PFSK-1 (cell line): Measurements from ENCODE around the gene PHF24.

Source experiments
- FOXP2 ChIP-seq: optimal IDR thresholded peaks from 2 replicates; pipeline ENCODE3; 2011; ENCODE audit warnings: borderline replicate concordance, control low read depth, inconsistent platforms; ENCODE audit not compliant: insufficient read depth; ENCODE audit errors: extremely low read length, extremely low read depth
- POLR2AphosphoS5 ChIP-seq: IDR thresholded peaks from 2 replicates; pipeline ENCODE4 v1.6.1; 2012; ENCODE audit warnings: low read depth, mild to moderate bottlenecking, control low read depth, low read length, moderate library complexity
- SIN3A ChIP-seq: IDR thresholded peaks from 2 replicates; pipeline ENCODE4 v1.6.1; 2012; ENCODE audit warnings: mild to moderate bottlenecking, low read length, moderate library complexity, borderline replicate concordance; ENCODE audit not compliant: insufficient read depth
- TAF1 ChIP-seq: IDR thresholded peaks from 2 replicates; pipeline ENCODE4 v1.6.1; 2012; ENCODE audit warnings: low read length, control low read depth, borderline replicate concordance; ENCODE audit not compliant: insufficient read depth
- TF ChIP-seq, protein P1 (sequence below), 2 experiments: IDR thresholded peaks; 2 replicates each; pipeline versions ENCODE4 v1.6.1 to v1.8.0; 2011 to 2012; ENCODE audit warnings: low read depth in 2 of 2, low read length in 2 of 2, control low read depth in 1 of 2, inconsistent platforms in 1 of 2, mild to moderate bottlenecking in 1 of 2, moderate library complexity in 1 of 2; ENCODE audit not compliant: insufficient read depth in 1 of 2

The PHF24 gene

DNA sequence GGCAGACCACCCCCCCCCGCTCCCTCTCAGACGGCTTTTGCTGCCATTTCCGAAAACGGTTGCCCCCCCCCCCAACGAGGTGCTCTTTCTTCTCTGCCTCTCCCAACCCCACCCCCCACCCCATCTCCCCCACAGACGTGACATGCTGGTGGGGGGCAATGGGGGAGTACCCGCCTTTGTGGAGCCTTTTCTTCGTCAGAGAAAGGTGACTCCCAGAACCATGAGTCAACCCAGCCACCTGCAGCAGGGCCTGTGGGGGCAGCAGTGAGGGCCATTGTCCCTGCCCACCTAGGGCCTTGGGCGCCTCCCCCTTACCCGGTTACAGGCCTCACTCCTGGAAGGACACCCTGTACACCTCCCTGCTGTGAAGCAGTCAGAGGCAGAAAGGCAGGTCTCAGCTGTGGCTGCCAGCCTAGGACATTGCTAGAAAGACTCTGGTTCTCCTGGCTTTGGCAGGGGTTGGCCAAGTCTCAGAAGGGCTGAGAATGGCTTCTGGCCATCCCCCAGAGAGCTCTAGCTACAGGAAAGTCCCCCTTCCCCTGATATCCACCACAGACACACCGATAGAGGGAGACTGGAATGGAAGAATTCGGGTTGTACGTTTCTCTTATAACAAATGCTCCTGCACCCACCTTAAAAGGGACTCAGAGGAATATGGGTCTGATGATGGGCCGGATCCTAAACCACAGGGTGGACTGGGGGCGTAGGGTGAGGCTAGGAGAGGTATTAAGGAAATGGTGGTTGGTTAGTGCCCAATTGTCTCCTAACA lies 33.7 kb downstream of the PHF24 start:
- TF ChIP-seq SIN3A (no peak), FOXP2 (no peak), TAF1 (no peak), POLR2AphosphoS5 (no peak)
- TF ChIP-seq, protein P1, sequence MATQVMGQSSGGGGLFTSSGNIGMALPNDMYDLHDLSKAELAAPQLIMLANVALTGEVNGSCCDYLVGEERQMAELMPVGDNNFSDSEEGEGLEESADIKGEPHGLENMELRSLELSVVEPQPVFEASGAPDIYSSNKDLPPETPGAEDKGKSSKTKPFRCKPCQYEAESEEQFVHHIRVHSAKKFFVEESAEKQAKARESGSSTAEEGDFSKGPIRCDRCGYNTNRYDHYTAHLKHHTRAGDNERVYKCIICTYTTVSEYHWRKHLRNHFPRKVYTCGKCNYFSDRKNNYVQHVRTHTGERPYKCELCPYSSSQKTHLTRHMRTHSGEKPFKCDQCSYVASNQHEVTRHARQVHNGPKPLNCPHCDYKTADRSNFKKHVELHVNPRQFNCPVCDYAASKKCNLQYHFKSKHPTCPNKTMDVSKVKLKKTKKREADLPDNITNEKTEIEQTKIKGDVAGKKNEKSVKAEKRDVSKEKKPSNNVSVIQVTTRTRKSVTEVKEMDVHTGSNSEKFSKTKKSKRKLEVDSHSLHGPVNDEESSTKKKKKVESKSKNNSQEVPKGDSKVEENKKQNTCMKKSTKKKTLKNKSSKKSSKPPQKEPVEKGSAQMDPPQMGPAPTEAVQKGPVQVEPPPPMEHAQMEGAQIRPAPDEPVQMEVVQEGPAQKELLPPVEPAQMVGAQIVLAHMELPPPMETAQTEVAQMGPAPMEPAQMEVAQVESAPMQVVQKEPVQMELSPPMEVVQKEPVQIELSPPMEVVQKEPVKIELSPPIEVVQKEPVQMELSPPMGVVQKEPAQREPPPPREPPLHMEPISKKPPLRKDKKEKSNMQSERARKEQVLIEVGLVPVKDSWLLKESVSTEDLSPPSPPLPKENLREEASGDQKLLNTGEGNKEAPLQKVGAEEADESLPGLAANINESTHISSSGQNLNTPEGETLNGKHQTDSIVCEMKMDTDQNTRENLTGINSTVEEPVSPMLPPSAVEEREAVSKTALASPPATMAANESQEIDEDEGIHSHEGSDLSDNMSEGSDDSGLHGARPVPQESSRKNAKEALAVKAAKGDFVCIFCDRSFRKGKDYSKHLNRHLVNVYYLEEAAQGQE (IDR thresholded peaks at IDR 0.05; ENCODE audit: insufficient read depth in 1 of 2, low read depth in 2 of 2, low read length in 2 of 2): no peak

GRCh38 chr9:34992376-34992951 lies 34.4 kb downstream of the PHF24 start:
- TF ChIP-seq, protein P1 (IDR thresholded peaks at IDR 0.05; ENCODE audit: insufficient read depth in 1 of 2, low read depth in 2 of 2, low read length in 2 of 2): no peak
- TF ChIP-seq TAF1: no peak

- no peak for TF ChIP-seq FOXP2
These were observed 35.6 kb downstream of the PHF24 start for GRCh38 chr9:34993502-34994259.

GRCh38 chr9:34994260-34994899 lies 36.3 kb downstream of the PHF24 start:
- TF ChIP-seq, protein P1 (IDR thresholded peaks at IDR 0.05; ENCODE audit: insufficient read depth in 1 of 2, low read depth in 2 of 2, low read length in 2 of 2): no peak
- TF ChIP-seq TAF1 (no peak), FOXP2 (no peak), SIN3A (no peak), POLR2AphosphoS5 (no peak)

DNA sequence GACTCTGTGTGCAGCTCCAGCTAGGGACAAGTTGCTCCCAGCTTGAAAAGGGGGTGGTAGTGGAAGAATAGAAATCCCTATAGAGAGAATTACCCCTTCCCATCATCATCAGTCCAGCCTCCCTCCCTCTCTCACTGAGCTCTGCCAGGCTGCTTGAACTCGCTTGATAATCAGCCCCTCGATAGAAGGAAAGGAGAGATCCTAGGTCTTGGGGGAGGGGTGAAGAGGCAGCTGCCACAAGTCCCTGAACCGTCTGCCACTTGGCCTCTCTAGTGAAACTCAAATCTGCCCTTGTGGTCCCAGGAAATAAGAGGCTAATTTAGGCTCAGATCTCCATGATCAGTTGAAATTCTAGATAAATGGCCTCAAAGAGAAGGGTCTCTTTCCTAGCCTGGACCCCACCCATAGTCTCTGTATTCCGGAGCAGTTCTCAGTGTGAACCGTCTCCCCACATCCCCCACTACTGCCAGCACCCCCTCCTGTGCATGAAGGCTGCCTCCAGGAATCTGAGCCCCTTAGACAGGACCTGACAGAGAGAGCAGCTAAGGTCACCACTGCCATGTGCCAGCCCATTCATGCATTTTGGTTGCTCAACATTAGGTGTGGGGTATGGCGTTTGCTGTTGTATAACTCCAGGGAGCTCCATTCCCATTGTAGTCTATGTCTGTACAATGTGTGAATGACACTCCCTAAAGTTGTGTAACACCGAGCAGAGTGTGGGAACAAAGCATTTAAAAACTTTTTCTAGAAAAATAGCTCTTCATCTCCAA lies 37.0 kb downstream of the PHF24 start:
- TF ChIP-seq SIN3A: no peak
- TF ChIP-seq, protein P1 (IDR thresholded peaks at IDR 0.05; ENCODE audit: insufficient read depth in 1 of 2, low read depth in 2 of 2, low read length in 2 of 2): no peak
- no peak for TF ChIP-seq POLR2AphosphoS5
- TF ChIP-seq TAF1: no peak
- TF ChIP-seq FOXP2: no peak
